GM21526 (cell line): ENCODE measurements around the gene GAREM2.

Source experiments
- ATAC-seq: cut with Tn5 transposase; IDR thresholded peaks from one replicate; pipeline ENCODE4 v1.9.1; 2021; ENCODE audit warnings: moderate library complexity; ENCODE audit not compliant: unreplicated experiment, low FRiP score

Gene GAREM2

GRCh38 chr2:26185954-26186770 lies 13.3 kb downstream of the GAREM2 start:
- no peak for ATAC-seq

GRCh38 chr2:26187114-26187513 lies 14.2 kb downstream of the GAREM2 start:
- ATAC-seq = no peak

GRCh38 chr2:26187537-26188104 lies 14.7 kb downstream of the GAREM2 start:
- ATAC-seq = no peak

GRCh38 chr2:26189123-26189522 lies 16.2 kb downstream of the GAREM2 start:
- ATAC-seq = no peak

- no peak for ATAC-seq
These were observed 16.9 kb downstream of the GAREM2 start for GRCh38 chr2:26189751-26190150.

GRCh38 chr2:26190369-26190768 lies 17.5 kb downstream of the GAREM2 start:
- no peak for ATAC-seq

- no peak for ATAC-seq
These were observed 18.6 kb downstream of the GAREM2 start for GRCh38 chr2:26191316-26192159.

GRCh38 chr2:26193578-26194231 lies 20.8 kb downstream of the GAREM2 start:
- ATAC-seq = no peak

GRCh38 chr2:26195040-26195984 lies 22.4 kb downstream of the GAREM2 start:
- ATAC-seq = no peak

GRCh38 chr2:26196683-26197418 lies 24.0 kb downstream of the GAREM2 start:
- ATAC-seq = no peak

- no peak for ATAC-seq
These were observed 24.6 kb downstream of the GAREM2 start for GRCh38 chr2:26197516-26197915.

- ATAC-seq = no peak
These were observed 30.1 kb downstream of the GAREM2 start for GRCh38 chr2:26202981-26203490.

- no peak for ATAC-seq
These were observed 31.0 kb downstream of the GAREM2 start for GRCh38 chr2:26203906-26204305.

- no peak for ATAC-seq
These were observed 39.1 kb downstream of the GAREM2 start for GRCh38 chr2:26212011-26212410.

- no peak for ATAC-seq
These were observed 41.9 kb downstream of the GAREM2 start for GRCh38 chr2:26214759-26215158.

- ATAC-seq = no peak
These were observed 42.9 kb downstream of the GAREM2 start for GRCh38 chr2:26215833-26216232.

GRCh38 chr2:26216587-26216986 lies 43.7 kb downstream of the GAREM2 start:
- ATAC-seq = no peak

GRCh38 chr2:26217720-26218119 lies 44.8 kb downstream of the GAREM2 start:
- ATAC-seq = no peak

GRCh38 chr2:26223018-26223417 lies 50.1 kb downstream of the GAREM2 start:
- no peak for ATAC-seq
